ENCODE data around the gene GATA3. TPM values are rescaled to one million over a fixed set of nuclear protein-coding genes. Genes with fewer than 3 reads are reported as not detected.
A peak's percentile ranks its signal among the peaks of the same experiment; 100 is the strongest.

GATA3 gene
- total and polyA plus RNA-seq, 7 experiments from 2014 or later = 24.0 to 60.1 (median 33.4) TPM

DNA sequence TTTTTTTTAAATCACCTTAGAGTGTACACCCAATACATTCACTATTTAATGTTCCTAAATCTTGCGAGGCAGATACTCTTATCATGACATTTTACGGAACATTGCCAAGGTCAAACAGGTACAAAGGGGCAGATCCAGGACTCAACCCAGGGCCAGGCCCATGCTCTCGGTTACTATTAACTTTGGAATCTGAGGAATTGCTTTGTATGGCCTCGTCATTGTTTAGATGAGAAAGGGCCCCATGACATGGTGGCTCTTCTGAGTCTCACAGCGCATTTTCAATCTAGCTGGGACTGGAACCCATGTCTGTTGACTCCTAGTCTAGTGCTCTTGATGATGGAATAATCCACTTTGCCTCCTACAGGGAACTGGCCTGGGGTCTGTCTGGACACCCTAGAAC, 59.1 kb downstream of the GATA3 start:
- H3K4me3 Mint-ChIP-seq = no peak overlapping the region
- ATAC-seq = no peak
- H3K4me1 ChIP-seq (ENCODE audit: control insufficient read depth in 2 of 2, insufficient read depth in 2 of 2, low read length in 2 of 2) = no peaks in the 10 kb centered on the region
- peaks cover 0 to 2% (median 0%) of the 10 kb centered on the region in 7 donors for H3K4me1 Mint-ChIP-seq
- H3K27me3 Mint-ChIP-seq = peaks cover 0 to 4% (median 0%) of the 10 kb centered on the region in 5 donors
- no peaks in the 10 kb centered on the region for H3K9me3 ChIP-seq (ENCODE audit: control insufficient read depth in 2 of 3, low read length in 3 of 3)
- peaks cover 0 to 5% (median 0%) of the 10 kb centered on the region in 5 donors for H3K36me3 Mint-ChIP-seq
- H3K27me3 ChIP-seq (ENCODE audit: control insufficient read depth in 2 of 2, insufficient read depth in 2 of 2, low read length in 2 of 2) = no peaks in the 10 kb centered on the region
- DNase-seq = no peak
- intact Hi-C loops (cut with micrococcal nuclease) = no loop called here
- POLR2A ChIA-PET = no interaction called here
- H3K36me3 ChIP-seq (ENCODE audit: control insufficient read depth in 2 of 3, insufficient read depth in 3 of 3, low read length in 3 of 3) = no peaks in the 10 kb centered on the region
- no peak overlapping the region for H3K4me3 ChIP-seq (ENCODE audit: low read length)
- H3K27ac Mint-ChIP-seq = no peak overlapping the region
- H3K27ac ChIP-seq (ENCODE audit: low read depth, low read length) = no peak overlapping the region
- no peaks in the 10 kb centered on the region for H3K9me3 Mint-ChIP-seq
- CTCF ChIA-PET = no interaction called here

DNA sequence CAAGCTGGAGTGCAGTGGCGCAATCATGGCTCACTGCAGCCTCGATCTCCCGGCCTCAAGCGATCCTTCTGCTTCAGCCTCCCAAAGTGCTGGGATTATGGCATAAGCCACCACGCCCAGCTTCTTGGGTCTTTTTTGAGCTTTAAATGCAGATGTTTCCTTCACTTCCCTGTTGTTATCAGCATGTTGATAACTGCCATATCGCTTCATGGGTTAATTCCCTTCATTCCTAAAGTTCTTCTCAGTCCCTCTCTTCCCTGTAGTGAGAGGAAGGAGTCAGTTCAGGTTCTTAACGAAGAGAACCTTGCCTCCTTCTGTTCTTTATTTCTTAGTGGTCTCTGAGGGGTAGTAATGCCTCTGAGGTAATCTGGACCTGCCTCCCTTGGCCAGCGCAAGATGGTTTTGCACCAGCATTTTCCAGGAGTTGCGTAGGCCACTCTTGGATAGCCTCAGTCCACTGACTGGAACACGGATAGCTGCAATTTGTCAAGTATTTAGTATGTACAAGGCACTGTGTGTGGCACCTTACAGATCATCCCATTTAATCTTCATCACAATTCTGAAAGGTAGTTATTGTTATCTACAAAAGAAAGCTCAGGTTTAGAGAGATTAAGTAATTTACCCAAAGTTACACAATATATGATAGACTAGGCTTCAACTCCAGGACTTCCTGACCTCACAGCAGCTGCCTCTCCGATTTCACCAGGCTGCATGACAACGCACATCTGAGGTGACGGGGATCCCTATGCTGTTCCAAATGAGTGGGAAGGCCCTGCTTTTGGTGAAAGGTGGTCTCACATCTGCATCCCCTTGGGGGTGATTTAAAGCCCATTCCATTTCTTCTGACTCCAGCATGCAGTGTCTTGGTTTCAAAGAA, 60.5 kb downstream of the GATA3 start:
- DNase-seq (no peak), ATAC-seq (no peak)
- Mint-ChIP-seq H3K27me3 (no peaks in the 10 kb centered on the region), H3K4me1 (peaks cover 0 to 2% (median 0%) of the 10 kb centered on the region in 7 donors), H3K36me3 (peaks cover 0 to 4% (median 0%) of the 10 kb centered on the region in 5 donors), H3K9me3 (no peaks in the 10 kb centered on the region), H3K27ac (no peak overlapping the region), H3K4me3 (no peak overlapping the region)
- intact Hi-C loops (cut with micrococcal nuclease) = no loop called here
- H3K4me3 ChIP-seq (ENCODE audit: low read length) = no peak overlapping the region
- H3K9me3 ChIP-seq (ENCODE audit: control insufficient read depth in 2 of 3, low read length in 3 of 3) = no peaks in the 10 kb centered on the region
- POLR2A ChIA-PET = interaction anchor here (0.6 kb wide), 1 partner anchor 22 kb away, joined by 3 read pairs; no protein-coding TSS in a partner anchor
- H3K27ac ChIP-seq (ENCODE audit: low read depth, low read length) = no peak overlapping the region
- H3K36me3 ChIP-seq (ENCODE audit: control insufficient read depth in 2 of 3, insufficient read depth in 3 of 3, low read length in 3 of 3) = no peaks in the 10 kb centered on the region
- CTCF ChIA-PET = no interaction called here
- H3K27me3 ChIP-seq (ENCODE audit: control insufficient read depth in 2 of 2, insufficient read depth in 2 of 2, low read length in 2 of 2) = no peaks in the 10 kb centered on the region
- no peaks in the 10 kb centered on the region for H3K4me1 ChIP-seq (ENCODE audit: control insufficient read depth in 2 of 2, insufficient read depth in 2 of 2, low read length in 2 of 2)

DNA sequence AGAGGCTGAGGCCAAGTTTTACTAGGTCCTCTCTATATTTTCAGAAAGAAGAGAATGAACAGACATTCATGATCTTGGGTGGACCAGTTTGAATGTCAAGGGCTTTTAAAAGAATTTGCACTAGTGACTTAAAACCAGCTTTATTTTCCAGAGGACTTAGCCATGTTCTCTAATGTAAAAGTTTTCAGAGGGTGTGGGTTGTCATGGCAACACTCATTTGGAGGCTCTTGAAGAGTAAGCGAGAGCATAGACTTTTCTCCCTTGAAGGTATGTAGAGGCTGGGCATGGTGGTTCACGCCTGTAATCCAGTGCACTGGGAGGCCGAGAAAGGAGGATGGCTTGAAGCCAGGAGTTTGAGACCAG, 61.1 kb downstream of the GATA3 start:
- CTCF ChIA-PET = no interaction called here
- H3K27me3 Mint-ChIP-seq = no peaks in the 10 kb centered on the region
- DNase-seq = no peak
- no peaks in the 10 kb centered on the region for H3K9me3 ChIP-seq (ENCODE audit: control insufficient read depth in 2 of 3, low read length in 3 of 3)
- H3K4me1 Mint-ChIP-seq = peaks cover 0 to 2% (median 0%) of the 10 kb centered on the region in 7 donors
- H3K9me3 Mint-ChIP-seq = no peaks in the 10 kb centered on the region
- H3K4me3 Mint-ChIP-seq = no peak overlapping the region
- no peak overlapping the region for H3K27ac Mint-ChIP-seq
- no peaks in the 10 kb centered on the region for H3K36me3 ChIP-seq (ENCODE audit: control insufficient read depth in 2 of 3, insufficient read depth in 3 of 3, low read length in 3 of 3)
- H3K4me1 ChIP-seq (ENCODE audit: control insufficient read depth in 2 of 2, insufficient read depth in 2 of 2, low read length in 2 of 2) = no peaks in the 10 kb centered on the region
- no peaks in the 10 kb centered on the region for H3K27me3 ChIP-seq (ENCODE audit: control insufficient read depth in 2 of 2, insufficient read depth in 2 of 2, low read length in 2 of 2)
- H3K36me3 Mint-ChIP-seq = peaks cover 0 to 4% (median 0%) of the 10 kb centered on the region in 5 donors
- no peak for ATAC-seq
- POLR2A ChIA-PET = no interaction called here
- H3K27ac ChIP-seq (ENCODE audit: low read depth, low read length) = no peak overlapping the region
- intact Hi-C loops (cut with micrococcal nuclease) = no loop called here
- no peak overlapping the region for H3K4me3 ChIP-seq (ENCODE audit: low read length)

DNA sequence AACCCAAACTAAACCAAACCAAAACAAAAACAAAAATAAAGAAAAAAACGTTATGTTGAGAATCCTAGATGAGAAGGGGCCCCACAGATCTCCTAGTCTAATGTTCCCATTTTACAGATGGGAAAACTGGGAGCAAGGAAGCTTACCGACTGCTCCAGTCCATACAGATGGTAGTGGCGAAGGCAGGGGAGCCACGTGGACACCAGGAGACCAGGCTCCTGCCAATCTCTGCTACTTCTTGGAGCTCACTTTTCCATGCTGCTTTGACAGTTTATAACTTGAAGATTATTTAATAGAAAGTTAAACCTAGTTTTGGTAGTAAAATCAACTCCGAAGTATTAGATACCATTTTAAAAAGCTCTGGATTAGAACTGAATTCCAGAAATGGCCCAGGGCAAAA, 62.0 kb downstream of the GATA3 start:
- ChIA-PET POLR2A (interaction anchor here (0.5 kb wide), 1 partner anchor 21 kb away, joined by 3 read pairs; no protein-coding TSS in a partner anchor), CTCF (no interaction called here)

DNA sequence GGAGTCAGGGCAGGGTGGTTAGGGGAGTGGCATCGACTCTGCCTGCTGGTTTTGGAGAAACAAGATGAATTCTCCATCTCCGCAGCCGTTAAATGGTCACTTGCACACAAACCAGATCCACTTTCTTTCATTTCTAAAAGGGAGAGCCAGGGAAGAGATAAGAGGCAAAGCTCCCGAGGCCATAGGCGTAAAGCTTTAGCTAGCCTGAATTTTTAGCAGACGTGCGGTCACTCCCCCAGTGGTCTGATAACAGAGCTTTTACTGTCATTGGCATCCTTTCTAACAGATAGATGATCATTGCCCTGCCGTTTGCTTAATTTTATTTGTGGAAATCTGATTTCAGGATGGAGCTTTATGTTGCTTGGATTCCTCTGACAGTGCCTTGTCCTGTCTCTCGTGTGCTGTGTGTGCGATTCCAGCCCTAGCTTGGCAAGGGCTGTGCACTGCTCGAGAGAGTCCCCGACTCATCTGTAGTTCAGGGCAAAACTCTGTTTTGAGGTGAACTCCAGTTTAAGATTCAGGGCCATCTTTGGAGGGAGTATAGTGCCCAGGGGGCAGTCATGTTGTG, 62.5 kb downstream of the GATA3 start:
- H3K4me3 Mint-ChIP-seq = no peak overlapping the region
- Histone ChIP-seq H3K27me3 (ENCODE audit: control insufficient read depth in 2 of 2, insufficient read depth in 2 of 2, low read length in 2 of 2) (no peaks in the 10 kb centered on the region), H3K4me1 (ENCODE audit: control insufficient read depth in 2 of 2, insufficient read depth in 2 of 2, low read length in 2 of 2) (no peaks in the 10 kb centered on the region), H3K36me3 (ENCODE audit: control insufficient read depth in 2 of 3, insufficient read depth in 3 of 3, low read length in 3 of 3) (no peaks in the 10 kb centered on the region), H3K4me3 (ENCODE audit: low read length) (no peak overlapping the region), H3K27ac (ENCODE audit: low read depth, low read length) (no peak overlapping the region), H3K9me3 (ENCODE audit: control insufficient read depth in 2 of 3, low read length in 3 of 3) (no peaks in the 10 kb centered on the region)
- peaks cover 0 to 4% (median 0%) of the 10 kb centered on the region in 5 donors for H3K27me3 Mint-ChIP-seq
- intact Hi-C loops (cut with micrococcal nuclease) = no loop called here
- DNase-seq (no peak), ATAC-seq (no peak)
- peaks cover 0 to 2% (median 0%) of the 10 kb centered on the region in 7 donors for H3K4me1 Mint-ChIP-seq
- no peaks in the 10 kb centered on the region for H3K9me3 Mint-ChIP-seq
- ChIA-PET CTCF (no interaction called here), POLR2A (no interaction called here)
- no peak overlapping the region for H3K27ac Mint-ChIP-seq
- peaks cover 0 to 4% (median 0%) of the 10 kb centered on the region in 5 donors for H3K36me3 Mint-ChIP-seq

More for the DNA sequence above, 62.0 kb downstream of the GATA3 start:
- H3K9me3 Mint-ChIP-seq = no peaks in the 10 kb centered on the region
- Histone ChIP-seq H3K4me1 (ENCODE audit: control insufficient read depth in 2 of 2, insufficient read depth in 2 of 2, low read length in 2 of 2) (no peaks in the 10 kb centered on the region), H3K36me3 (ENCODE audit: control insufficient read depth in 2 of 3, insufficient read depth in 3 of 3, low read length in 3 of 3) (no peaks in the 10 kb centered on the region), H3K27ac (ENCODE audit: low read depth, low read length) (no peak overlapping the region), H3K4me3 (ENCODE audit: low read length) (no peak overlapping the region), H3K27me3 (ENCODE audit: control insufficient read depth in 2 of 2, insufficient read depth in 2 of 2, low read length in 2 of 2) (no peaks in the 10 kb centered on the region), H3K9me3 (ENCODE audit: control insufficient read depth in 2 of 3, low read length in 3 of 3) (no peaks in the 10 kb centered on the region)
- H3K36me3 Mint-ChIP-seq = peaks cover 0 to 4% (median 0%) of the 10 kb centered on the region in 5 donors
- H3K27ac Mint-ChIP-seq = no peak overlapping the region
- H3K27me3 Mint-ChIP-seq = peaks cover 0 to under 1% (median 0%) of the 10 kb centered on the region in 5 donors
- peaks cover 0 to 2% (median 0%) of the 10 kb centered on the region in 7 donors for H3K4me1 Mint-ChIP-seq
- H3K4me3 Mint-ChIP-seq = no peak overlapping the region
- no peak for DNase-seq
- intact Hi-C loops (cut with micrococcal nuclease) = no loop called here
- ATAC-seq = no peak

DNA sequence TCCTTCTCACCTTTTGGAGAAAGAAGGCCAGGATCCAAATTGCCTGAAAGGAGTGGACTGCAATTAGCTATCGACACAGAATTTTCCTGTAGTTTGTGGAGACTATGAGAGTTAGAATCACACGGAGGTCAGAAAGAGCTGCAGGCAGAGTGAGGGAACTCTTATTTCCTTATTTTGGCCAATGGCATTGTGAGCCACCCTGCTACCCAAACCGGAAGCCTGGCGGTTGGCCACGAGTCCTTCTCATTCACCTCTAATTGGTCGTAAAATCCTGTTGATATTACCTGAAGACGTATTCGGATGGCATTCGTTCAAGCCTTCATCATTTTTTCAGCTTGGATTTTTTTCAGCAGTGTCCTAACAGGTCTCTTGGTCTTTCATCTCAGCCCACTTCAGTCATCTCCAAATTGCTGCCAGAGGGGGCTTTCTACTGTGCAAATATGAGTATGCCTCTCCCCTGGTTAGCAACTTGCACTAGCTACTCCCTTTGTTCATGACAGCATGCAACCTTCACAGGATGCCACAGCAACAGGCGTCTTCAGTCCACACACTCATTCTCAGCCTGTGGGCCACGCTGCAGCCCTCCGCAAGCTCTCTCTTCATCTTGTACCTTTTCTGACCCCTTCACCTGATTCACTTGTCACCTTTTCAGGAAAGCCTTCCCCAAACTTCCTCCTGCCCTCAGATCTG, 66.9 kb downstream of the GATA3 start:
- Histone ChIP-seq H3K9me3 (ENCODE audit: control insufficient read depth in 2 of 3, low read length in 3 of 3) (no peaks in the 10 kb centered on the region), H3K4me1 (ENCODE audit: control insufficient read depth in 2 of 2, insufficient read depth in 2 of 2, low read length in 2 of 2) (no peaks in the 10 kb centered on the region), H3K4me3 (ENCODE audit: low read length) (no peak overlapping the region), H3K27me3 (ENCODE audit: control insufficient read depth in 2 of 2, insufficient read depth in 2 of 2, low read length in 2 of 2) (no peaks in the 10 kb centered on the region), H3K36me3 (ENCODE audit: control insufficient read depth in 2 of 3, insufficient read depth in 3 of 3, low read length in 3 of 3) (no peaks in the 10 kb centered on the region), H3K27ac (ENCODE audit: low read depth, low read length) (no peak overlapping the region)
- intact Hi-C loops (cut with micrococcal nuclease) = no loop called here
- H3K27me3 Mint-ChIP-seq = peaks cover 0 to 4% (median 0%) of the 10 kb centered on the region in 5 donors
- POLR2A ChIA-PET = no interaction called here
- peak overlapping the region in 2 of 9 donors; percentile 14 to 32 for H3K27ac Mint-ChIP-seq
- no peak for DNase-seq
- H3K4me1 Mint-ChIP-seq = peaks cover 0 to 2% (median 0%) of the 10 kb centered on the region in 7 donors
- H3K9me3 Mint-ChIP-seq = peaks cover 0 to 4% (median 0%) of the 10 kb centered on the region in 11 donors
- CTCF ChIA-PET = no interaction called here
- no peak overlapping the region for H3K4me3 Mint-ChIP-seq
- peaks cover 0 to under 1% (median 0%) of the 10 kb centered on the region in 5 donors for H3K36me3 Mint-ChIP-seq
- ATAC-seq = no peak
